NCI-H524 treated with DMSO at 0.1 percent for 48 hours (cell line): Measurements from ENCODE around the gene PPP4C.

Experiments
- DNase-seq: peaks from one replicate; lab custom pipeline; 2025; lab: John Stamatoyannopoulos, UW

PPP4C gene

DNA sequence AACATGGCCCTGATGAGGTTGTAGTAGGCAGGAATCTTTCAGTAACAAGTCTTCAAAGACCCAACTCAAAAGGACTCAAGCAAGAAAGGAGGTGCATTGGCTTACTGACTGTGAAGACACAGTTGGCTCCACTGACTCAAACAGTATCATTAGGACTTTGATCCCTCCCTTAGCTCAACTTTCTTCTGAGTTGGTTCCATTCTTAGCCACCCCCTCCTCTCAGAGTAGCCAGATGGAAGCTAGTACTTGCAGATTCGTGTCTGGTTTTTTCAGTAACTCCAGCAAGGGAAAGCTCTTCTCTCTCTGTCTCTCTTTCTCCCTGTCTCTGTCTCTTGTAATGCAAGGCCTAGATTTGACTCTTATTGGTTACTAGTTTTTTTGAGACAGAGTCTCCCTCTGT, 52.2 kb downstream of the PPP4C start:
- DNase-seq: no peak

DNA sequence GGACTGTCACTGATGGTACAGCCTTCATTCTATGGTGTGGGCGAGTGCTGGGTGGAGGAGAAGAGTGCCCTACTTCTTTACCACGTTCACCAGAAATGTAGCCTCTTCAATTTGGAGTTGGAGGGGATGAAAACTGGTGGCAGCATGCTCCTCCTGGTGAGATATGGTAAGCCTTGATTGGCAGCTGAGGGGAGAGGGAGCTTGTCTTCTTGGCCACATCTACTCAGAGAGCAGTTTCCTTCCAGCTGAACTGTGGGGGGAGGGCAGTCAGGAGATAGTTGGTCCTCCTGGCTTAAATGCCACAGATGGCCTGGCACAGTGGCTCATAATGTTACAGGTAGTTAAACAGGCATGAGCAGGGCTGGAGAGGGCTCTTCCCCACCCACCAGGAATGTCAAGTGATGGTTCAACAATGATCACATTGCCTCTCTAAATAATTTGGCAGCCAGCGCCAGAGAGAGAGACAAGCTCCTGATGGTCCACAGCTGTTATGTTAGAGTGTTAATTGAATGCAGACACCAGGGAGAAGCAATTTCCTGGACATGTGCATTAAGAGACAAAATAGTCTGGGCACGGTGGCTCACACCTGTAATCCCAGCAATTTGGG, 56.2 kb downstream of the PPP4C start:
- peak; percentile 98 for DNase-seq

DNA sequence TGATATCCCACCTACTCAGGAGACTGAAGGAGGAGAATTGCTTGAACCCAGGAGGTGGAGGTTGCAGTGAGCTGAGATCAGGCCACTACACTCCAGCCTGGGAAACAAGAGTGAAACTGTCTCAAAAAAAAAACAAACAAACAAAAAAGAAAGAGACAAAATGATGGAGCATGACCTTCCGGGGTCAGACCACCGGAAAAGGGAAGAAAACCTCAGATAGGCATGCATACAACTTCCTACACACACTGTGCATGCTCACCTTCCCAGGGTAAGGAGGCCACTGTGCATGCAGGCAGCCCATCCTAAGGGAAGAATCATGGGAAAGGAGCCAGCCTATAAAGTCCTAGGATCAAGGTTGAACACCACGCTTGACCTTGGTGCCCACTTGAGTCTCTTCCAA, 56.8 kb downstream of the PPP4C start:
- no peak for DNase-seq
